Measurements from ENCODE around the gene FABP3. TPM values are rescaled to one million over a fixed set of nuclear protein-coding genes. Genes with fewer than 3 reads are reported as not detected.

Gene FABP3
- polyA plus RNA-seq, 3 donors, result not detected

- Histone ChIP-seq H3K4me3 (replicated peaks in 1 of 3; ENCODE audit: low read depth in 2 of 3, low read length in 3 of 3) (no peak overlapping the region), H3K9me3 (replicated peaks in 1 of 2; ENCODE audit: control insufficient read depth in 1 of 2, insufficient read depth in 1 of 2, low read length in 2 of 2) (no peaks in the 10 kb centered on the region), H3K27me3 (ENCODE audit: control insufficient read depth in 2 of 2, insufficient read depth in 2 of 2, low read length in 2 of 2) (peaks cover 0 to 6% of the 10 kb centered on the region in 2 donors), H3K27ac (ENCODE audit: low read depth in 1 of 2, low read length in 2 of 2) (no peak overlapping the region), H3K4me1 (ENCODE audit: control insufficient read depth in 1 of 2, insufficient read depth in 2 of 2, low read length in 2 of 2) (peaks cover 6 to 9% of the 10 kb centered on the region in 2 donors), H3K36me3 (replicated peaks in 1 of 2; ENCODE audit: control insufficient read depth in 1 of 2, insufficient read depth in 2 of 2, low read length in 2 of 2) (no peaks in the 10 kb centered on the region), H3K4me2 (replicated peaks; ENCODE audit: extremely low read depth, low read length, poor library complexity, severe bottlenecking) (no peak overlapping the region), H4K20me1 (ENCODE audit: insufficient read depth, low read length) (no peaks in the 10 kb centered on the region), H3K79me2 (ENCODE audit: insufficient read depth, low read length) (no peaks in the 10 kb centered on the region), H2AFZ (ENCODE audit: insufficient read depth, low read depth, low read length, poor library complexity, severe bottlenecking) (no peak overlapping the region), H3K9ac (ENCODE audit: insufficient read depth, low read length, poor library complexity, severe bottlenecking) (no peak overlapping the region)
- no peaks in the 10 kb centered on the region for H3K36me3 Mint-ChIP-seq
- no peak overlapping the region for H3K27ac Mint-ChIP-seq
- intact Hi-C loops (cut with micrococcal nuclease), result no loop called here
- peaks cover 14 to 18% (median 17%) of the 10 kb centered on the region in 3 donors for H3K27me3 Mint-ChIP-seq (ENCODE audit: low read depth in 3 of 3)
- TF ChIP-seq CTCF (IDR thresholded peaks at IDR 0.05), result no peak
- peaks cover 0 to 2% (median 0%) of the 10 kb centered on the region in 7 donors for H3K9me3 Mint-ChIP-seq
- no peak overlapping the region for H3K4me3 Mint-ChIP-seq
- peaks cover 9% of the 10 kb centered on the region for H3K4me1 Mint-ChIP-seq
- no peak for DNase-seq
Measured at GRCh38 chr1:31378001-31378400, 5.1 kb upstream of the FABP3 start.

- no peak overlapping the region for H3K4me3 ChIP-seq (replicated peaks in 1 of 3; ENCODE audit: low read depth in 2 of 3, low read length in 3 of 3)
- no peaks in the 10 kb centered on the region for H3K9me3 ChIP-seq (replicated peaks in 1 of 2; ENCODE audit: control insufficient read depth in 1 of 2, insufficient read depth in 1 of 2, low read length in 2 of 2)
- no peak overlapping the region for H3K27ac Mint-ChIP-seq
- peaks cover 0 to 1% of the 10 kb centered on the region in 2 donors for H3K36me3 Mint-ChIP-seq
- no peak overlapping the region for H3K27ac ChIP-seq (ENCODE audit: low read depth in 1 of 2, low read length in 2 of 2)
- no peak overlapping the region for H3K4me2 ChIP-seq (replicated peaks; ENCODE audit: extremely low read depth, low read length, poor library complexity, severe bottlenecking)
- peaks cover 14% of the 10 kb centered on the region for H3K4me1 Mint-ChIP-seq
- TF ChIP-seq CTCF (IDR thresholded peaks at IDR 0.05), result no peak
- H3K4me1 ChIP-seq (ENCODE audit: control insufficient read depth in 1 of 2, insufficient read depth in 2 of 2, low read length in 2 of 2), result peaks cover 12 to 15% of the 10 kb centered on the region in 2 donors
- H3K27me3 ChIP-seq (ENCODE audit: control insufficient read depth in 2 of 2, insufficient read depth in 2 of 2, low read length in 2 of 2), result peaks cover 0 to 12% of the 10 kb centered on the region in 2 donors
- H3K9ac ChIP-seq (ENCODE audit: insufficient read depth, low read length, poor library complexity, severe bottlenecking), result no peak overlapping the region
- WGBS (ENCODE audit: insufficient coverage), result no CpG with 5 or more reads among the region's 3 CpGs
- DNase-seq, result no peak
- H3K9me3 Mint-ChIP-seq, result peaks cover 0 to 2% (median 0%) of the 10 kb centered on the region in 7 donors
- H4K20me1 ChIP-seq (ENCODE audit: insufficient read depth, low read length), result no peaks in the 10 kb centered on the region
- no peak overlapping the region for H2AFZ ChIP-seq (ENCODE audit: insufficient read depth, low read depth, low read length, poor library complexity, severe bottlenecking)
- H3K36me3 ChIP-seq (replicated peaks in 1 of 2; ENCODE audit: control insufficient read depth in 1 of 2, insufficient read depth in 2 of 2, low read length in 2 of 2), result no peaks in the 10 kb centered on the region
- peaks cover 19 to 24% (median 23%) of the 10 kb centered on the region in 3 donors for H3K27me3 Mint-ChIP-seq (ENCODE audit: low read depth in 3 of 3)
- H3K79me2 ChIP-seq (ENCODE audit: insufficient read depth, low read length), result no peaks in the 10 kb centered on the region
- intact Hi-C loops (cut with micrococcal nuclease), result no loop called here
- no peak overlapping the region for H3K4me3 Mint-ChIP-seq
Measured at GRCh38 chr1:31377364-31377863, 4.5 kb upstream of the FABP3 start.
